SK-N-SH (cell line): ENCODE measurements around the gene CYP20A1. TPM values are rescaled to one million over a fixed set of nuclear protein-coding genes. Genes with fewer than 3 reads are reported as not detected.

ENCODE experiments used
- CTCF ChIA-PET: fragments of 300-600, 350-600 bp; formaldehyde crosslinking; extraction: SDS; loops from one replicate; lab custom pipeline; 2021; lab: Yijun Ruan, JAX
- POLR2A ChIA-PET: fragments of 350-600 bp; sonication (Branson Sonifier 250); formaldehyde crosslinking; extraction: SDS; loops from one replicate; lab custom pipeline; 2020; ENCODE audit warnings: antibody characterized with exemption, inconsistent platforms; lab: Yijun Ruan, JAX
- DNase-seq: peaks from one replicate; pipeline ENCODE4 v3.0.0; 2012
- H2AFZ ChIP-seq: fragments of 200-600 bp; sonication (generic); 2 replicates; pipeline ENCODE4 v1.8.1; 2016; ENCODE audit warnings: antibody characterized with exemption, mild to moderate bottlenecking, low read depth
- H3F3A ChIP-seq: fragments of 200-600 bp; sonication (generic); replicated peaks from 2 replicates; pipeline ENCODE3; 2016; ENCODE audit warnings: antibody characterized with exemption, mild to moderate bottlenecking; ENCODE audit not compliant: insufficient read depth
- H3K27ac ChIP-seq, 2 experiments: fragments of 200-500 bp in 1 of 2; fragments of 200-600 bp in 1 of 2; sonication (Bioruptor generic) in 1 of 2; sonication (generic), shearing (Covaris generic) in 1 of 2; 2 replicates each; pipeline versions ENCODE4 v1.5.1 to v1.6.1; 2014 to 2016; ENCODE audit warnings: low read depth in 2 of 2, inconsistent platforms in 1 of 2, low read length in 1 of 2, mild to moderate bottlenecking in 1 of 2, mixed read lengths in 1 of 2
- H3K27me3 ChIP-seq: fragments of 200-600 bp; sonication (generic), shearing (Covaris generic); 2 replicates; pipeline ENCODE4 v1.6.1; 2016; ENCODE audit warnings: mixed run types; ENCODE audit not compliant: insufficient read depth
- H3K36me3 ChIP-seq, 2 experiments: fragments of 200-500 bp in 1 of 2; fragments of 200-600 bp in 1 of 2; sonication (Bioruptor generic) in 1 of 2; sonication (generic) in 1 of 2; replicated peaks in 1 of 2; 2 replicates each; pipeline versions ENCODE3 to v1.5.1; 2014 to 2016; ENCODE audit warnings: low read length in 1 of 2, mild to moderate bottlenecking in 1 of 2; ENCODE audit not compliant: insufficient read depth in 2 of 2, control insufficient read depth in 1 of 2
- H3K4me1 ChIP-seq, 2 experiments: fragments of 200-500 bp in 1 of 2; fragments of 200-600 bp in 1 of 2; sonication (Bioruptor generic) in 1 of 2; sonication (generic), shearing (Covaris generic) in 1 of 2; 2 replicates each; pipeline versions ENCODE4 v1.5.1 to v1.6.1; 2014 to 2016; ENCODE audit warnings: low read depth in 1 of 2, low read length in 1 of 2, mixed run types in 1 of 2; ENCODE audit not compliant: insufficient read depth in 2 of 2, control insufficient read depth in 1 of 2
- H3K4me2 ChIP-seq: fragments of 200-600 bp; sonication (generic), shearing (Covaris generic); 2 replicates; pipeline ENCODE4 v1.6.1; 2017; ENCODE audit warnings: mixed run types
- H3K4me3 ChIP-seq, 2 experiments: fragments of 200-500 bp in 1 of 2; fragments of 200-600 bp in 1 of 2; sonication (Bioruptor generic) in 1 of 2; sonication (generic), shearing (Covaris generic) in 1 of 2; 2 replicates each; pipeline versions ENCODE4 v1.5.1 to v1.8.1; 2014 to 2016; ENCODE audit warnings: low read depth in 2 of 2, inconsistent platforms in 1 of 2, low read length in 1 of 2, mild to moderate bottlenecking in 1 of 2, mixed read lengths in 1 of 2, moderate library complexity in 1 of 2
- H3K79me2 ChIP-seq: fragments of 200-600 bp; sonication (generic); 2 replicates; pipeline ENCODE4 v1.8.1; 2017; ENCODE audit warnings: mild to moderate bottlenecking; ENCODE audit not compliant: insufficient read depth
- H3K9ac ChIP-seq: fragments of 200-600 bp; sonication (generic); 2 replicates; pipeline ENCODE4 v1.6.1; 2017; ENCODE audit warnings: mixed run types
- H3K9me2 ChIP-seq: fragments of 200-600 bp; sonication (generic); 2 replicates; pipeline ENCODE4 v1.6.1; 2017; ENCODE audit warnings: mixed run types
- H3K9me3 ChIP-seq: fragments of 200-600 bp; sonication (generic); 2 replicates; pipeline ENCODE4 v1.6.1; 2017; ENCODE audit warnings: mixed run types, mild to moderate bottlenecking, moderate library complexity
- H4K20me1 ChIP-seq: fragments of 200-600 bp; sonication (generic); 2 replicates; pipeline ENCODE4 v1.6.1; 2017; ENCODE audit warnings: mild to moderate bottlenecking, mixed run types; ENCODE audit not compliant: insufficient read depth
- CHD2 ChIP-seq: fragments of 150-350 bp; IDR thresholded peaks from 2 replicates; pipeline ENCODE4 v1.6.1; 2018; ENCODE audit warnings: low read length; ENCODE audit not compliant: partially characterized antibody
- ELF1 ChIP-seq: IDR thresholded peaks from 2 replicates; pipeline ENCODE4 v1.4.0; 2012
- FOXM1 ChIP-seq: IDR thresholded peaks from 2 replicates; pipeline ENCODE4 v1.4.0; 2012; ENCODE audit warnings: low read depth, mild to moderate bottlenecking
- GABPA ChIP-seq: IDR thresholded peaks from 2 replicates; pipeline ENCODE4 v1.4.0; 2012; ENCODE audit warnings: low read depth, mild to moderate bottlenecking
- GATA2 ChIP-seq: sonication (generic); formaldehyde crosslinking; IDR thresholded peaks from 2 replicates; pipeline ENCODE4 v1.5.0; 2020; ENCODE audit warnings: mild to moderate bottlenecking, missing genetic modification reagents
- IRF3 ChIP-seq: fragments of 150-350 bp; IDR thresholded peaks from 2 replicates; pipeline ENCODE4 v1.6.1; 2016; ENCODE audit warnings: mild to moderate bottlenecking, low read depth, low read length
- JUND ChIP-seq: IDR thresholded peaks from 2 replicates; pipeline ENCODE4 v1.4.0; 2012
- MAX ChIP-seq: IDR thresholded peaks from 2 replicates; pipeline ENCODE4 v1.4.0; 2012; ENCODE audit warnings: low read depth
- MEF2A ChIP-seq: IDR thresholded peaks from 2 replicates; pipeline ENCODE4 v1.4.0; 2012; ENCODE audit warnings: low read depth, borderline replicate concordance
- NFIC ChIP-seq: IDR thresholded peaks from 2 replicates; pipeline ENCODE4 v1.4.0; 2012; ENCODE audit warnings: borderline replicate concordance
- PBX3 ChIP-seq: IDR thresholded peaks from 2 replicates; pipeline ENCODE4; 2012
- POLR2AphosphoS5 ChIP-seq: IDR thresholded peaks from 2 replicates; pipeline ENCODE4 v1.6.1; 2012; ENCODE audit warnings: low read depth, low read length
- REST ChIP-seq: IDR thresholded peaks from 2 replicates; pipeline ENCODE4 v1.6.1; 2012; ENCODE audit warnings: mild to moderate bottlenecking, low read depth, low read length, moderate library complexity
- RFX5 ChIP-seq: IDR thresholded peaks from 2 replicates; pipeline ENCODE4 v1.6.1; 2012; ENCODE audit warnings: mild to moderate bottlenecking, improper control_type of control experiment, low read length
- SIN3A ChIP-seq: IDR thresholded peaks from 2 replicates; pipeline ENCODE4 v1.6.1; 2012; ENCODE audit warnings: low read depth, mild to moderate bottlenecking, low read length, moderate library complexity, borderline replicate concordance
- SMC3 ChIP-seq: IDR thresholded peaks from 2 replicates; pipeline ENCODE4 v1.6.1; 2012; ENCODE audit warnings: low read depth, low read length, improper control_type of control experiment
- USF1 ChIP-seq: IDR thresholded peaks from 2 replicates; pipeline ENCODE4 v1.4.0; 2012; ENCODE audit warnings: low read depth, borderline replicate concordance
- YY1 ChIP-seq: IDR thresholded peaks from 2 replicates; pipeline ENCODE4 v1.4.0; 2012; ENCODE audit warnings: low read depth, mild to moderate bottlenecking
- ZBTB33 ChIP-seq: IDR thresholded peaks from 2 replicates; pipeline ENCODE4 v1.4.0; 2012; ENCODE audit warnings: low read depth, borderline replicate concordance
- WGBS: methylation state at CpG from one replicate; pipeline ENCODE4 v1.1.6; 2017; ENCODE audit warnings: low lambda C conversion rate; 5-methylcytosine and 5-hydroxymethylcytosine counted together
- polyA plus RNA-seq, 3 experiments: library from polyadenylated mRNA; depleted of rRNA; stranded (reverse); fragments of >200 nt; gene quantifications; 2 replicates each; pipeline ENCODE4 v1.2.3, GENCODE V29; 2012

Gene CYP20A1
- polyA plus RNA-seq, 1 of the 3 experiments (the other 2 are of a cell fraction): 10.6 TPM

- H3K4me3 ChIP-seq: no peak overlapping the region
- H3K9me3 ChIP-seq: no peaks in the 10 kb centered on the region
- no peaks in the 10 kb centered on the region for H3K27me3 ChIP-seq
- no peak for TF ChIP-seq GABPA
- TF ChIP-seq NFIC: no peak
- no peak for TF ChIP-seq SIN3A
- no peak for TF ChIP-seq USF1
- no peaks in the 10 kb centered on the region for H3K4me1 ChIP-seq
- no peak overlapping the region for H2AFZ ChIP-seq
- WGBS: 93% methylated on average over 5 of the region's 5 CpGs
- H3K4me2 ChIP-seq: no peak overlapping the region
- no peak for DNase-seq
- ChIA-PET CTCF (no interaction called here), POLR2A (no interaction called here)
- H3F3A ChIP-seq: no peaks in the 10 kb centered on the region
- no peaks in the 10 kb centered on the region for H4K20me1 ChIP-seq
- H3K79me2 ChIP-seq: no peaks in the 10 kb centered on the region
- H3K9ac ChIP-seq: no peak overlapping the region
- H3K36me3 ChIP-seq: peaks cover 19 to 43% of the 10 kb centered on the region in 2 experiments
- no peak overlapping the region for H3K27ac ChIP-seq
- no peaks in the 10 kb centered on the region for H3K9me2 ChIP-seq
These were observed 43.3 kb upstream of the CYP20A1 start for GRCh38 chr2:203195331-203196036.

- no peak for DNase-seq
- Histone ChIP-seq H3K9me2 (no peaks in the 10 kb centered on the region), H2AFZ (no peak overlapping the region), H3K4me1 (no peaks in the 10 kb centered on the region), H3K27ac (no peak overlapping the region), H3K79me2 (no peaks in the 10 kb centered on the region), H3K4me2 (no peak overlapping the region), H4K20me1 (no peaks in the 10 kb centered on the region), H3K36me3 (peaks cover 4 to 24% of the 10 kb centered on the region in 2 experiments), H3K9me3 (no peaks in the 10 kb centered on the region), H3K9ac (no peak overlapping the region), H3K27me3 (no peaks in the 10 kb centered on the region), H3K4me3 (no peak overlapping the region), H3F3A (peaks cover 14% of the 10 kb centered on the region)
- ChIA-PET POLR2A (no interaction called here), CTCF (interaction anchor here (0.8 kb wide), 1 partner anchor 24 kb away, joined by 3 read pairs; no protein-coding TSS in a partner anchor)
- TF ChIP-seq RFX5: no peak
- no peak for TF ChIP-seq MAX
- TF ChIP-seq CHD2: no peak
- no peak for TF ChIP-seq GATA2 (CRISPR knock-in tag)
- no peak for TF ChIP-seq IRF3
- no peak for TF ChIP-seq MEF2A
- no peak for TF ChIP-seq POLR2AphosphoS5
- TF ChIP-seq ZBTB33: no peak
- no peak for TF ChIP-seq SMC3
- no peak for TF ChIP-seq REST
- TF ChIP-seq ELF1: no peak
- no peak for TF ChIP-seq PBX3
- TF ChIP-seq YY1: no peak
- no peak for TF ChIP-seq GABPA
- no peak for TF ChIP-seq JUND
- no peak for TF ChIP-seq FOXM1
These were observed 38.0 kb upstream of the CYP20A1 start for GRCh38 chr2:203200866-203201265.
